ENCODE measurements around the gene SLIRP.
"Not testable (repeated sequence)": the region's sequence is repeated elsewhere in the genome, so short reads cannot be mapped to it uniquely, and the experiment has no call there.

The SLIRP gene

GRCh38 chr14:77746064-77746702 lies 38.3 kb downstream of the SLIRP start:
- no peak for DNase-seq (ENCODE audit: low read depth)

- not testable (repeated sequence) for DNase-seq (ENCODE audit: low read depth)
Measured at GRCh38 chr14:77747425-77747824, 39.5 kb downstream of the SLIRP start.

- no peak for DNase-seq (ENCODE audit: low read depth)
Measured at GRCh38 chr14:77752266-77752665, 44.4 kb downstream of the SLIRP start.

GRCh38 chr14:77752799-77753516 lies 45.1 kb downstream of the SLIRP start:
- no peak for DNase-seq (ENCODE audit: low read depth)

- peak; percentile 88 for DNase-seq (ENCODE audit: low read depth)
Measured at GRCh38 chr14:77760381-77761204, 52.7 kb downstream of the SLIRP start, which contains the start of gene SNW1. Gene SNW1 (minus strand): TSS chr14:77761156. CDS start chr14:77761127, 29 bp downstream.

GRCh38 chr14:77761205-77761931 lies 53.5 kb downstream of the SLIRP start:
- DNase-seq (ENCODE audit: low read depth) = no peak

- no peak for DNase-seq (ENCODE audit: low read depth)
Measured at GRCh38 chr14:77763316-77763715, 55.4 kb downstream of the SLIRP start.

- DNase-seq (ENCODE audit: low read depth) = no peak
Measured at GRCh38 chr14:77763978-77764377, 56.1 kb downstream of the SLIRP start.
